WTC11 (cell line): ENCODE measurements around the gene LTBP2.

Source experiments
- FOXK1 ChIP-seq: sonication (generic); formaldehyde crosslinking; IDR thresholded peaks from 2 replicates; pipeline ENCODE4 v1.8.0; 2022; ENCODE audit warnings: mild to moderate bottlenecking, moderate library complexity, missing genetic modification reagents
- KAT7 ChIP-seq: sonication (generic); formaldehyde crosslinking; IDR thresholded peaks from 2 replicates; pipeline ENCODE4 v1.8.1; 2023; ENCODE audit warnings: missing genetic modification reagents, mild to moderate bottlenecking, borderline replicate concordance
- TF ChIP-seq, protein P1 (sequence below): sonication (generic); formaldehyde crosslinking; IDR thresholded peaks from 2 replicates; pipeline ENCODE4 v1.8.1; 2022; ENCODE audit warnings: low read depth, mild to moderate bottlenecking, moderate library complexity, missing genetic modification reagents, borderline replicate concordance
- TF ChIP-seq, protein P2 (sequence below): sonication (generic); formaldehyde crosslinking; conservative IDR thresholded peaks from 2 replicates; pipeline ENCODE4 v1.8.1; 2023; ENCODE audit warnings: mild to moderate bottlenecking, low read depth, missing genetic modification reagents, moderate library complexity
- TF ChIP-seq, protein P3 (sequence below): sonication (generic); formaldehyde crosslinking; IDR thresholded peaks from 2 replicates; pipeline ENCODE4 v1.8.0; 2022; ENCODE audit warnings: mild to moderate bottlenecking, missing genetic modification reagents
- TF ChIP-seq, protein P4 (sequence below): fragments of 200-600 bp; IDR thresholded peaks from 2 replicates; pipeline ENCODE4 v1.8.0; 2022; ENCODE audit warnings: antibody characterized with exemption

DNA sequence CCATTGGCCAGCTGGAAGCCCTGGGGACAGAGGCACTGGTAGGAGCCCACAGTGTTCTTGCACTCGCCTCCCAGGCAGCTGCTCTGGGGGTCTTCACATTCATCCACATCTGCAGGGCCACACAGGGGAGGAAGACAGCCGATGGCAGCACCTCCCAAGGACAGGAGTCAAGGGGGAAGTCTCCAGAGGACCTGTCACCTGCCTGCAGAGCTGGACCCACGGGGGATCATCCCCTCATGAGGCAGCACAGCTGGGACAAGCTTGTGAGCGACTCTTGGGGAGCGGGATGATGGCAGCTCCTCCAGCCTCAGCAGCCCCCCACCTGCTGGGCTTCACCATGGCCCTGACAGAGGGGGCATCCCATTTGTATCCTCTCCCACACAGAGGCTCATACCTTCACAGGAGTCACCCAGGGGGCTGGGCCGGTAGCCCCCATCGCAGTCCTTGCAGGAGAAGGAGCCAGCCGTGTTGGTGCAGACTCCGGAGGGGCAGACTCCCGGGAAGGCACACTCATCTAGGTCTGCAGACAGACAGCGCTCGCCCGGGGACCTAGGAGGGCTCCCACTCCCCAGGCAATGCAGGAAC lies 103.1 kb downstream of the LTBP2 start:
- TF ChIP-seq FOXK1 (CRISPR knock-in tag): no peak
- TF ChIP-seq, protein P1, sequence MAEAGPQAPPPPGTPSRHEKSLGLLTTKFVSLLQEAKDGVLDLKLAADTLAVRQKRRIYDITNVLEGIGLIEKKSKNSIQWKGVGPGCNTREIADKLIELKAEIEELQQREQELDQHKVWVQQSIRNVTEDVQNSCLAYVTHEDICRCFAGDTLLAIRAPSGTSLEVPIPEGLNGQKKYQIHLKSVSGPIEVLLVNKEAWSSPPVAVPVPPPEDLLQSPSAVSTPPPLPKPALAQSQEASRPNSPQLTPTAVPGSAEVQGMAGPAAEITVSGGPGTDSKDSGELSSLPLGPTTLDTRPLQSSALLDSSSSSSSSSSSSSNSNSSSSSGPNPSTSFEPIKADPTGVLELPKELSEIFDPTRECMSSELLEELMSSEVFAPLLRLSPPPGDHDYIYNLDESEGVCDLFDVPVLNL (CRISPR knock-in tag): no peak
- no peak for TF ChIP-seq KAT7 (CRISPR knock-in tag)
- TF ChIP-seq, protein P2, sequence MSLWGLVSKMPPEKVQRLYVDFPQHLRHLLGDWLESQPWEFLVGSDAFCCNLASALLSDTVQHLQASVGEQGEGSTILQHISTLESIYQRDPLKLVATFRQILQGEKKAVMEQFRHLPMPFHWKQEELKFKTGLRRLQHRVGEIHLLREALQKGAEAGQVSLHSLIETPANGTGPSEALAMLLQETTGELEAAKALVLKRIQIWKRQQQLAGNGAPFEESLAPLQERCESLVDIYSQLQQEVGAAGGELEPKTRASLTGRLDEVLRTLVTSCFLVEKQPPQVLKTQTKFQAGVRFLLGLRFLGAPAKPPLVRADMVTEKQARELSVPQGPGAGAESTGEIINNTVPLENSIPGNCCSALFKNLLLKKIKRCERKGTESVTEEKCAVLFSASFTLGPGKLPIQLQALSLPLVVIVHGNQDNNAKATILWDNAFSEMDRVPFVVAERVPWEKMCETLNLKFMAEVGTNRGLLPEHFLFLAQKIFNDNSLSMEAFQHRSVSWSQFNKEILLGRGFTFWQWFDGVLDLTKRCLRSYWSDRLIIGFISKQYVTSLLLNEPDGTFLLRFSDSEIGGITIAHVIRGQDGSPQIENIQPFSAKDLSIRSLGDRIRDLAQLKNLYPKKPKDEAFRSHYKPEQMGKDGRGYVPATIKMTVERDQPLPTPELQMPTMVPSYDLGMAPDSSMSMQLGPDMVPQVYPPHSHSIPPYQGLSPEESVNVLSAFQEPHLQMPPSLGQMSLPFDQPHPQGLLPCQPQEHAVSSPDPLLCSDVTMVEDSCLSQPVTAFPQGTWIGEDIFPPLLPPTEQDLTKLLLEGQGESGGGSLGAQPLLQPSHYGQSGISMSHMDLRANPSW: no peak
- TF ChIP-seq, protein P3, sequence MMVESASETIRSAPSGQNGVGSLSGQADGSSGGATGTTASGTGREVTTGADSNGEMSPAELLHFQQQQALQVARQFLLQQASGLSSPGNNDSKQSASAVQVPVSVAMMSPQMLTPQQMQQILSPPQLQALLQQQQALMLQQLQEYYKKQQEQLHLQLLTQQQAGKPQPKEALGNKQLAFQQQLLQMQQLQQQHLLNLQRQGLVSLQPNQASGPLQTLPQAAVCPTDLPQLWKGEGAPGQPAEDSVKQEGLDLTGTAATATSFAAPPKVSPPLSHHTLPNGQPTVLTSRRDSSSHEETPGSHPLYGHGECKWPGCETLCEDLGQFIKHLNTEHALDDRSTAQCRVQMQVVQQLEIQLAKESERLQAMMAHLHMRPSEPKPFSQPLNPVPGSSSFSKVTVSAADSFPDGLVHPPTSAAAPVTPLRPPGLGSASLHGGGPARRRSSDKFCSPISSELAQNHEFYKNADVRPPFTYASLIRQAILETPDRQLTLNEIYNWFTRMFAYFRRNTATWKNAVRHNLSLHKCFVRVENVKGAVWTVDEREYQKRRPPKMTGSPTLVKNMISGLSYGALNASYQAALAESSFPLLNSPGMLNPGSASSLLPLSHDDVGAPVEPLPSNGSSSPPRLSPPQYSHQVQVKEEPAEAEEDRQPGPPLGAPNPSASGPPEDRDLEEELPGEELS (CRISPR knock-in tag): no peak
- TF ChIP-seq, protein P4, sequence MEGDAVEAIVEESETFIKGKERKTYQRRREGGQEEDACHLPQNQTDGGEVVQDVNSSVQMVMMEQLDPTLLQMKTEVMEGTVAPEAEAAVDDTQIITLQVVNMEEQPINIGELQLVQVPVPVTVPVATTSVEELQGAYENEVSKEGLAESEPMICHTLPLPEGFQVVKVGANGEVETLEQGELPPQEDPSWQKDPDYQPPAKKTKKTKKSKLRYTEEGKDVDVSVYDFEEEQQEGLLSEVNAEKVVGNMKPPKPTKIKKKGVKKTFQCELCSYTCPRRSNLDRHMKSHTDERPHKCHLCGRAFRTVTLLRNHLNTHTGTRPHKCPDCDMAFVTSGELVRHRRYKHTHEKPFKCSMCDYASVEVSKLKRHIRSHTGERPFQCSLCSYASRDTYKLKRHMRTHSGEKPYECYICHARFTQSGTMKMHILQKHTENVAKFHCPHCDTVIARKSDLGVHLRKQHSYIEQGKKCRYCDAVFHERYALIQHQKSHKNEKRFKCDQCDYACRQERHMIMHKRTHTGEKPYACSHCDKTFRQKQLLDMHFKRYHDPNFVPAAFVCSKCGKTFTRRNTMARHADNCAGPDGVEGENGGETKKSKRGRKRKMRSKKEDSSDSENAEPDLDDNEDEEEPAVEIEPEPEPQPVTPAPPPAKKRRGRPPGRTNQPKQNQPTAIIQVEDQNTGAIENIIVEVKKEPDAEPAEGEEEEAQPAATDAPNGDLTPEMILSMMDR: no peak
